ENCODE measurements around the gene PTPN4. TPM values are rescaled to one million over a fixed set of nuclear protein-coding genes. Genes with fewer than 3 reads are reported as not detected.

Gene PTPN4
- total and polyA plus RNA-seq, 2 of the 8 experiments (the other 6 are each of a cell fraction or from before 2014, with no cell fraction given) = 28.5 to 105 TPM

- no peaks in the 10 kb centered on the region for H3K36me3 ChIP-seq (ENCODE audit: control insufficient read depth in 2 of 4, insufficient read depth in 4 of 4, low read length in 3 of 4)
- H3K23me2 ChIP-seq (ENCODE audit: low read depth, low read length) = no peaks in the 10 kb centered on the region
- CTCF ChIA-PET (ENCODE audit: partially characterized antibody) = interaction anchor here (1.4 to 2.3 kb wide), 4 partner anchors 14 to 301 kb away, joined by 3 to 7 read pairs (median 5); no protein-coding TSS in a partner anchor
- no peak overlapping the region for H4K8ac ChIP-seq (ENCODE audit: extremely low read depth, insufficient read depth, low read length)
- H4K5ac ChIP-seq (ENCODE audit: insufficient read length, low read depth, low read length) = no peak overlapping the region
- H3K27me3 ChIP-seq (replicated peaks in 1 of 4; ENCODE audit: control insufficient read depth in 3 of 4, extremely low read depth in 1 of 4, insufficient read depth in 3 of 4, low read length in 3 of 4) = no peaks in the 10 kb centered on the region
- H3K56ac ChIP-seq (replicated peaks; ENCODE audit: insufficient read length, low read depth, low read length) = no peak overlapping the region
- no peak overlapping the region for H3K4me3 ChIP-seq (ENCODE audit: extremely low read depth in 1 of 4, insufficient read depth in 2 of 4, low read depth in 3 of 4, low read length in 4 of 4)
- POLR2A ChIA-PET (ENCODE audit: partially characterized antibody) = interaction anchor here (1.6 to 2.1 kb wide), 3 partner anchors 9 to 18 kb away, joined by 5 to 13 read pairs (median 13); partner anchors contain the start of gene EPB41L5
- no peak overlapping the region for H2BK12ac ChIP-seq (ENCODE audit: low read depth, low read length)
- no peak overlapping the region for H2BK15ac ChIP-seq (ENCODE audit: low read length)
- H3K23ac ChIP-seq (ENCODE audit: insufficient read length) = no peak overlapping the region
- no peak overlapping the region for H2BK5ac ChIP-seq (ENCODE audit: low read depth, low read length)
- no peak overlapping the region for H2AFZ ChIP-seq (ENCODE audit: low read length)
- H3K14ac ChIP-seq (ENCODE audit: insufficient read length) = no peak overlapping the region
- no peak overlapping the region for H2BK20ac ChIP-seq (ENCODE audit: low read length)
- no peaks in the 10 kb centered on the region for H3K4me1 ChIP-seq (replicated peaks in 1 of 4; ENCODE audit: control insufficient read depth in 3 of 4, insufficient read depth in 4 of 4, low read length in 3 of 4)
- H4K20me1 ChIP-seq (replicated peaks in 1 of 2; ENCODE audit: control insufficient read depth in 1 of 2, insufficient read depth in 2 of 2, low read length in 2 of 2) = no peaks in the 10 kb centered on the region
- H2BK120ac ChIP-seq (replicated peaks; ENCODE audit: low read depth, low read length) = no peak overlapping the region
- H4K91ac ChIP-seq (replicated peaks; ENCODE audit: insufficient read length, low read length) = no peak overlapping the region
- no peak overlapping the region for H3K4ac ChIP-seq (replicated peaks; ENCODE audit: insufficient read length, low read depth, low read length)
- H3K4me2 ChIP-seq (ENCODE audit: insufficient read depth in 1 of 2, low read depth in 2 of 2, low read length in 2 of 2) = no peak overlapping the region
- no peak overlapping the region for H3K18ac ChIP-seq (ENCODE audit: extremely low read depth, low read length)
- no peak for FAIRE-seq
- H3K9ac ChIP-seq (replicated peaks in 1 of 4; ENCODE audit: extremely low read depth in 1 of 4, low read depth in 3 of 4, low read length in 3 of 4) = no peak overlapping the region
- H2AK5ac ChIP-seq (ENCODE audit: low read depth, low read length) = no peak overlapping the region
- H3K9me3 ChIP-seq (ENCODE audit: insufficient read depth in 2 of 2, low read depth in 1 of 2, low read length in 1 of 2) = no peaks in the 10 kb centered on the region
- H3K27ac ChIP-seq (ENCODE audit: low read depth, low read length) = no peak overlapping the region
- H3K79me1 ChIP-seq (ENCODE audit: low read depth, low read length) = no peaks in the 10 kb centered on the region; the same call in 1 of the 2 replicates
- no peak for DNase-seq (ENCODE audit: low read depth in 1 of 2, low spot score in 2 of 2)
- no peaks in the 10 kb centered on the region for H3K79me2 ChIP-seq (ENCODE audit: control insufficient read depth in 1 of 2, insufficient read depth in 2 of 2, low read length in 2 of 2)
- TF ChIP-seq HDAC6 (IDR thresholded peaks at IDR 0.05; ENCODE audit: low read depth, low read length) = no peak
- TF ChIP-seq CBX8 (IDR thresholded peaks at IDR 0.05; ENCODE audit: borderline replicate concordance, low read depth, low read length) = no peak
- no peak for TF ChIP-seq SIN3A (conservative IDR thresholded peaks at IDR 0.05 in 1 of 2, IDR thresholded peaks at IDR 0.05 in 1 of 2; ENCODE audit: low read depth in 1 of 2, low read length in 2 of 2)
These were observed 244.5 kb downstream of the PTPN4 start for GRCh38 chr2:120004254-120004653.

Measured in H1 (cell line).